Measurements from ENCODE around the gene DOCK6.
A peak's percentile ranks its signal among the peaks of the same experiment; 100 is the strongest.

The DOCK6 gene

DNA sequence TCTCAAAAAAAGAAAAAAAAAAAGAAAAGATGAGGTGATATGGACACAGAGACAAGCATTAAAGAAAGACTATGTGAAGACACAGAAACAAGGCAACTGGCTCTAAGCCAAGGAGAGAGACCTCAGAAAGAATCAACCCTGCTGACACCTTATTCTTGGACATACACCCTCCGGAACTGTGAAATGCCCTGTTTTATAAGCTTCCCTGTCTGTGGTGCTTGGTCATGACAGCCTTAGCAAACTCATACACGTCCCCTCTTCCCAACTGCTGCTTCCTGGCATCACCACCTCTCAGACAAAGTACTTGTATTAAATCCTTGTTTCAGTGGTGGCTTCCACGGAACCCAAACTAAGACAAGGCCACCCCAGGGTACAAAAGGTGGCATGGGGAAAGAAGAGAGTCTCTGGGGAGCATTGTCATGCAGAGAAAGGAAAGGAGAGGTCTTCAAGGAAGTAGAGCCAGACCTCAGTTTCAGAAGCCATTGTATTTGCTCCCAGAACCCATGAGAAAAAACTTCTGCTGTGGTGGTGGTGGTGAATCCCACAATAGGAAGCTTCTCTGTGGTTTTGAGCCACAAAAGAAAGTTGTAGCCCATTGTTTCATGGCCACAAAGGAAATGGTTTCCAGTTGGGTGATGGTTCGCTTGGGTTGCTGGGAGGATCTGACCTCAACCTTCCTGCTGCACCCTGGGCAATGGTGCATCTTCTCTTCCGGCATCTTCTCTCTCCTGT lies 17.3 kb upstream of the DOCK6 start:
- peak; percentile 58 for FAIRE-seq

DNA sequence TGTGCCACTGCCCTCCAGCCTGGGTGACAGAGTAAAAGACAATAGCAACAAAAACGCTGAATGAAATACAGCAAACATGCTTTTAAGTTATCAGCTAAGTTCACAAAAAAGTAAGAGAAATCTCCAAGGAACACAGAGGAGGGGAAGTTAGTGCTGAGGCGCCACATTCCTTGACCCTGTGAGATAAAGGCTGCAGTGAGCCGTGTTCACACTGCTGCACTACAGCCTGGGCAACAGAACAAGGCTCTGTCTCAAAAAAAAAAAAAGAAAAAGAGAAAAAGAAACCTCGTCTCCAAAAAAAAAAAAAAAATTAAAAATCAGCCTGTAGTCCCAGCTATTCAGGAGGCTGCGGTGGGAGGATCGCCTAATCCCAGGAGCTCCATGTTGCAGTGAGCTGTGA lies 16.3 kb upstream of the DOCK6 start:
- no peak for DNase-seq (ENCODE audit: extremely low spot score, insufficient read length, low read depth)
- no peak for FAIRE-seq

More for the DNA sequence above, 17.3 kb upstream of the DOCK6 start:
- DNase-seq (ENCODE audit: extremely low spot score, insufficient read length, low read depth), result no peak

DNA sequence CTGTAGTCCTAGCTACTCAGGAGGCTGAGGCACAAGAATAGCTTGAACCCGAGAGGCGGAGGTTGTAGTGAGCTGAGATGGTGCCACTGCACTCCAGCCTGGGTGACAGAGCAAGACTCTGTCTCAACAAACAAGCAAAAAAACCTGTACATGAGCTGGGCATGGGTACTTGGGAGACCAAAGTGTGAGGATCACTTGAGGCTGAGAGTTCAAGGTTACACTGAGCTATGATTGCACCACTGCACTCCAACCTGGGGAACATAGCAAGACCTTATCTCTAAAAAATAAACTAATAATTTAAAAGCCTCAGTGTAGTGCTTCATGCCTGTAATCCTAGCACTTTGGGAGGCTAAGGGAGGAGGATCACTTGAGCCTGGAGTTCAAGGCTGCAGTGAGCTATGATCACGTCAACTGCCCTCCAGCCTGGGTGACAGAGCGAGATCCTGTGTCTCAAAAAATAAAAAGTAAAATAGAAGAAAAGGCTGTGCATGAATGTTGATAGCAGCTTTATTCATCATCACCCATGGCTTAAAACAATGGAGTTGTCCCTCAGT lies 12.3 kb upstream of the DOCK6 start:
- DNase-seq (ENCODE audit: extremely low spot score, insufficient read length, low read depth) (no peak), FAIRE-seq (no peak)

DNA sequence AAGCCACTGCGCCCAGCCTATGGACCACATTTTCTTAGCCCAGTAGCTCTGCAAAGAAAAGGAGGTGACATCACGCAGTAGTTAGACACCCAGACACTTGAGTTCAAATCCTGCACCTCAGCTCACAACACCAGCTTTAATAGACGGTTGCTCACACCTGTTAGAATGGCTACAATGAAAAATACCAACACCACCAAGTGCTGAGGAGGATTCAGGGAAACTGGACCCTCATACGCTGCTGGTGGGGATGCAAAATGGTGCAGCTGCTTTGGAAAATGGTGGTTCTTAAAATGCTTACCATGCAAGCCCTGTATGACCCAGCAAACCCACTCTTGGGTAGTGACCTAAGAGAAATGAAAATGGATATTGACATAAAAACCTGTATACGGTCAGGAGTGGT lies 11.7 kb upstream of the DOCK6 start:
- FAIRE-seq (no peak), DNase-seq (ENCODE audit: extremely low spot score, insufficient read length, low read depth) (no peak)

DNA sequence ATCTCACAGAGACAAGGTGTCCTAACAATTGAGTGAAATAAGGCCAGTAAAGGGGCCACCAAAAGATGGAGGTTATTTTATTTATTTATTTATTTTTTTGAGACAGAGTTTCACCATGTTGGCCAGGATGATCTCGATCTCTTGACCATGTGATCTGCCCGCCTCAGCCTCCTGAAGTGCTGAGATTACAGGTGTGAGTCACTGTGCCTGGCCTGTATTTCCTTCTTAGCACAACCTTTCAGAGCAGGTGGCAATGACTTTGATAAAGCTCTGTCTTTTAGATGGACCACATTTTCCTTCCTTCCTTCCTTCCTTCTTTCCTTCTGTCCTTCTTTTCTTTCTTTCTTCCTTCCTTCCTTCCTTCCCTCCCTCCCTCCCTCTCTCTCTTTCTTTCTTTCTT lies 11.0 kb upstream of the DOCK6 start:
- DNase-seq (ENCODE audit: extremely low spot score, insufficient read length, low read depth) (no peak), FAIRE-seq (no peak)

DNA sequence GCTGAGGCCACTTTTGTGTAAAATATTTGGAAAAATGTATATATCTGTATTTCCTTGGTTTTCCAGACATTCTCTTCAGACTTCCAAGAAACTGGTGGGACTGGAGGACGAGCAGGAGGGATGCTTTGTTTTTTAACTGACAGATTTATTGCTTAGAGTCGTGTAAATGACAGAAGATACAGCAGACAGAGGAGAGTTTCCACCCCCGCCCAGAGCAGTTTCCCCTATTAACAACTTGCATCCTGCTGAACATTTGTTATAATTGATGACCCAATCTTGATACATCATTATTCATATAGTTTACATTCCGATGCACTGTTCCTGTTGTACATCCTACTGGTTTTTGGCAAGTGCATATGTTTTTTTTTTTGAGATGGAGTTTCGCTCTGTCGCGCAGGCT lies 7.1 kb upstream of the DOCK6 start:
- FAIRE-seq, result no peak

DNA sequence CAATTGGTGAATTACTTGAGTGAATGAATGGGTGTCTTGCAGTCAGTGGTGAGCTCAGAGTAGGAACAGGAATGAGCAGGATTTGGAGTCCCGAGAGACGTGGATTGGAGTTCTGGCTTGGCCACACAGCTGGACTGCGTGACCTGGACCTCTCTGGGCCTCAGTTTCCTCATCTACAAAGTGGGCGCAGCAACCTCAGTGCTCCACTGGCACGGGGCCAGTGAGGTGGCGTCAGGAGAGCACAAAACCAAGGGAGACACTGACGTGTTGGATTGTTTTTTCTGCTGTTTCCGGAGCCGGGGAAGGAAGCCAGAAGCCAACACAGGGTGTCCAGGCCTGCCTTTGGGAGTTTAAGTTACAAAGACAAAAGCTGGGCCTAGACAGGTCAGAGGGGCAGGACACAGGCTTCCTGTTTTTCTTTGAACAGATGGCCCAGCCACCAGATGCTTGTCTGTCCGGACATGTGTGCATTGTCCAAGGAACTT lies 6.5 kb upstream of the DOCK6 start:
- no peak for FAIRE-seq

More for the DNA sequence above, 7.1 kb upstream of the DOCK6 start:
- DNase-seq (ENCODE audit: extremely low spot score, insufficient read length, low read depth), result no peak

DNA sequence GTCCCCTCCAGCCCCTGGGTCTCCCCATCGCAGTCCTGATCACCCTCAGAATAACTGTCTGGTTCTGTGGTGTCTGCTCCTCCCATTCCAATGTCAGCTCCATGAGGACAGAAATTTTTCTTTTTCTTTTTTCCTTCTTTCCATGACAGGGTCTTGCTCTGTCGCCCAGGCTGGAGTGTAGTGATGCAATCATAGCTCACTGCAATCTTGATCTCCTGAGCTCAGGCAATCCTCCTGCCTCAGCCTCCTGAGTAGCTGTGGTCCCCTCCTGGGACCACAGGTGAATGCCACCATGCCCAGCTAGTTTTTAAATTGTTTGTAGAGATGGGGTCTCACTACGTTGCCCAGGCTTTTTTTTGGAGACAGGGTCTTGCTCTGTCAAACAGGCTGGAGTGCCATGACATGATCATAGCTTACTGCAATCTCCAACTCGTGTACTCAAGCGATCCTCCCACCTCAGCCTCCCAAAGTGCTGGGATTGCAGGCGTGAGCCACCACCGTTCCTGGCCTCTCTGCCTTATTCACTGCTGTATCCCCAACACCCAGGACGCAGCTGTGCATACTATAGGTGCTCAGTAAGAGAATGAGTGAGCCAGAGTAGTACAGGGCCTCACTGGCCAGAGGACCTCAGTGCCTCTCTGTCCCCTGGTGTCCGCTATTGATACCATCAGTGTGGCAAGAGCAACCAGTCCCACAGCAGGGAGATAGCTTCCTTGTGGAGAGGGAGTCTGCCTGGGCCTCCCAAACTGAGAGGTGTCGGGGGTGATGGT lies 5.2 kb upstream of the DOCK6 start:
- DNase-seq (ENCODE audit: extremely low spot score, insufficient read length, low read depth), result no peak
- FAIRE-seq, result no peak

More for the DNA sequence above, 6.5 kb upstream of the DOCK6 start:
- no peak for DNase-seq (ENCODE audit: extremely low spot score, insufficient read length, low read depth)

DNA sequence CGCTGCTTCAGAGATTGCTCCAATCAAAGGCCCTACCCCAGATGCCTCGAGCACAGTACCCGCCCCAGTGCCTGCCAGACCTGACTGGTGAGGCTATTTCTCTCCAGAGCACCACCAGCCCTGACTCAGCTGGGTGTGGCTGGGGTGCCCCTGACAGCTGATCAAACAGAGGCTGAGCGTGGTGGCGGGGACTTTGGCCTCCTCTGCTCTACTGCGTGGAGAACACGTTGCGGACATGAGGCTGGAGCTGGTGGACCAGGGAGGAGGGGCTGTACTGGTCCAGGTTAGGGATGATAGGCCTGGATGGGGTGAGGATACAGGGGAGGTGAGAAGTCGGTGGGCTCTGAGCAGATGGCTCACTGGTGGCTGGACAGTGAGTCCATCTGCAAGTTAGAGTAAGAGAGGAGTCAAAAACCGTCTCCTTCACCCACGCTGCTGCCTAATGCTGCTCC lies 3.5 kb upstream of the DOCK6 start:
- FAIRE-seq, result no peak
- no peak for DNase-seq (ENCODE audit: extremely low spot score, insufficient read length, low read depth)

DNA sequence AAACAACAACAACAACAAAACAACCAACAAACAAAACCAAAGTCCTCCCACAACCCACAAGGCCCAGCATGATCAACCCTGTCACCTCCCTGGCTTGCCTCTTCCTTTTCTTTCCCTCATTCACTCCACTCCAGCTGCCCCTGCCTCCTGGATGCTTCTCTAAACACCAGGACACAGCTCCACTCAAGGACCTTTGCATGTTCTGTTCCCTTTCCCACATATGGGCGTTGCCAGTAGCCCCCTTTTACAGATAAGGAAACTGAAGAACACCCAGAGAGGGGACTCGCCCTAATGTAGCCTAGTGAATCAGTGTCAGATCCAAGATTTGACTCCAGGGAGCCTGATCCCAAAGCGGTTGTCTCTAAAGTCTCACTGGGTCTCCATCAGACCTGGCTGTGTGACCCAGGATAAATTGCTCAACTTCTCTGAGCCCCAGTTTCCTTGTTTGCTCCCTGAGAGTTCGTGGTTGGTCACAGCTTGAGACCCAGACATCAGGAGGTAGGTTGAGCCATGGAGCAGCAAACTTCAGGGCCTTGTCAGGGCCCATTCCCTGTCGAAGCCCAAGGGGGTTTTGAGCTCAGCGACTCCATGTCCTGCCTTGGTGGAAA lies 3.0 kb upstream of the DOCK6 start:
- FAIRE-seq (no peak), DNase-seq (ENCODE audit: extremely low spot score, insufficient read length, low read depth) (no peak)

DNA sequence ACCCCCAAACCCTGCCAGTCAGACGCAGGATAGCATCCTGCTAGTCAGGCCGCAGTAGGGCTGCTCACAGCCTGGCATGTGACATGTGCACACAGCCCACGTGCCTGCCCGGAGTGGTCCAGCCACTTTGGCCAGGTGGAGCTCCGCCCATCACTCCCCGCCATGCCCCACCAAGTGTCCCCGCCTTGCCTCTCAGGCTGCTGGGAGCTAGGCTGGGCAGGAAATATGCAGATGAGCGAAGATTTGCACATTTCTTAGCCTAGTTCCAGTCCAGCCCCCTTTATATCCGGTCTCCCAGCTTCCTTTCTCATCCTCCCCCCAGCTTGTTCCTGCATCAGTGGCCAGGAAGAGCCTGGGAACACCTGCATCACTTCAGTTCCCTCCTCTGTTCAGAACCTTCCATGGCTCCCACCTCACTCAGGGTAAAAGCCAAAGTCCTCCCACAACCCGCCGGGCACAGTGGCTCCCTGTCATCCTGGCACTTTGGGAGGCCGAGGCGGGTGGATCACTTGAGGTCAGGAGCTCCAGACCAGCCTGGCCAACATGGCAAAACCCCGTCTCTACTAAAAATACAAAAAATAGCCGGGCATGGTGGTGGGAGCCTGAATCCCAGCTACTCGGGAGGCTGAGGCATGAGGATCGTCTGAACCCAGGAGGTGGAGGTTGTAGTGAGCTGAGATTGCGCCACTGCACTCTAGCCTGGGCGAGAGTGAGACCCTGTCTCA lies 2.3 kb upstream of the DOCK6 start:
- no peak for DNase-seq (ENCODE audit: extremely low spot score, insufficient read length, low read depth)
- FAIRE-seq, result no peak

DNA sequence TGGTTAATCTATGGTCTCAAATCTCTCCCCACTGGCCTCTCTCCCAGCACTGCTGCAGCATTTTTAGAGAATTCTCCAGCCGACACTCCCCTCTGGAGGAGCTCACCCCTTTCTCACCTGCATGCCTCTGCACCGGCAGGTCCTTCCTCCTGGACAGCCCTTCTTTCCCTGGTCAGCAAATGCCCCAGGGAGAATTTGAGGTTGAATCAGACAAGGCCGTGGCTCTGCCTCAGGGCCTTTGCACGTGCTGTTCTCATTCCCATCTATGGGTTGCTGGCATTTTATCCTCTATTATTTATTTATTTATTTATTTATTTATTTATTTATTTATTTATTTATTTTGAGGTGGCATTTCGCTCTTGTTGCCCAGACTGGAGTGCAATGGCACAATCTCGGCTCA lies 1.4 kb upstream of the DOCK6 start:
- no peak for DNase-seq (ENCODE audit: extremely low spot score, insufficient read length, low read depth)
- FAIRE-seq, result no peak

DNA sequence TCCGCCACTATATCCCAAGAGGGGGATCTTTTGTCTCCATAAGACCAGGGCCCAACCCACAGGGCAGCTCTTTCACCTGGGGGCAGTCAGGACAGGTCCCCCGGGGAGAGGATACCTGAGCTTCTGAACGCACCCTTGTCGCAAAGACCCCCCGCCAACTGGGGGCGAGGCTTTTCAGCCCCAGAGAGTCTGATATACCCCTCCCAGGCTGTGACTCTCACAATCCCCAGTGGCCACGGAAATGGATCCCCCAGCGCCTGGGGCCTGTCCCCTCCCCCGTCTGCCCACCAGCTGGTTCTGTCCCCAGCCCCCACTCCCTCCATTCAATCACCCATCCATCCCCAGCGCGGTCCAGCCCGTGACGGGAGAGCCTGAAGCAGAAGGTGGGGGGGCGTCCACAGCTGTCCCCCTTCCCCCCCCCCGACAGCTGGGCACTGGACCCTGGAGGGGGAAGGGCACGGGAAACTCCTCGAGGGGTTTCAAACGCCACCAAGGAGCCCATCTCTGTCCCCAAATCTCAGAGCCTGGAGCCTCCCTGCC lies 823 bp downstream of the DOCK6 start:
- FAIRE-seq (no peak), DNase-seq (ENCODE audit: extremely low spot score, insufficient read length, low read depth) (no peak)

DNA sequence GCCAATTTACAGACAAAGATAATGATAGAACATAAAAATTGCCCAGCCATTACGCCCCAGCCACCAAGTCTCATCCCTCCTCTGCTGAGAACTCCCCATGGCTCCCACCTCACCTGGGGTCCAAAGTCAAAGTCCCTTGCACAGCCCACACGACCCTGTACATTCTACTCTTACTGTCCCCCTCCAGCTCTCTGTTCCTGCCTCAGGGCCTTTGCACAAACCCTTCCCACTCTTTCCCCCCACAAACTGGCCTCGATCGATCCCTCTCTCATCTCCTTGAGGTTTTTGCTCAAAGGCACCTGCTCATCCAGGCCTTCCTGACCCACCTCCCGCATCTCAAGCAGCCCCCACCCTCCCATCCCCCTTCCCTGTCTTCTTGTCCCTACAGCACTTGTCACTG lies 1.3 kb downstream of the DOCK6 start:
- no peak for FAIRE-seq
- DNase-seq (ENCODE audit: extremely low spot score, insufficient read length, low read depth), result no peak

DNA sequence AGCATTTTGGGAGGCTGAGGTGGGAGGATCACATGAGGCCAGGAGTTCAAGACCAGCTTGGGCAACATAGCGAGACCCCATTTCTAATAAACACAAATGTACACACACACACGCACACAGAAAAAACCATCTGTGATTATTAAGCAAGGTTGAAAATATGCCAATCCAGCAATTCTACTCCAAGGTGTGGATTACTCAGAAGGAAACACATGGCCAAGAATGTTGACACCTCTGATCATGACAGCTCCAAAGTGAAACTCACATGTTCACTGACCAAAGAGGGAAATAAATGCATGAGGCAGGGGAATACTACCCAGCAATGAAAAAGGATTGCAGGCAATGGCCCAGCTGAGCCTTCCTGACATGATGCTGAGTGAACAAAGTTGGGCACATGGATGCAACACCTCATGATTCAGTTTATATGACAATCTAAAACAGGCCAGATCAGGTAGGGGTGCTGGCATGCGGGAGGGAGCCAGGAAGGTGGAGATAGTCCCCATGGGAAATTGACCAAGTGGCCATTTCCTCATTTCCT lies 4.4 kb downstream of the DOCK6 start:
- no peak for DNase-seq (ENCODE audit: extremely low spot score, insufficient read length, low read depth)
- no peak for FAIRE-seq

DNA sequence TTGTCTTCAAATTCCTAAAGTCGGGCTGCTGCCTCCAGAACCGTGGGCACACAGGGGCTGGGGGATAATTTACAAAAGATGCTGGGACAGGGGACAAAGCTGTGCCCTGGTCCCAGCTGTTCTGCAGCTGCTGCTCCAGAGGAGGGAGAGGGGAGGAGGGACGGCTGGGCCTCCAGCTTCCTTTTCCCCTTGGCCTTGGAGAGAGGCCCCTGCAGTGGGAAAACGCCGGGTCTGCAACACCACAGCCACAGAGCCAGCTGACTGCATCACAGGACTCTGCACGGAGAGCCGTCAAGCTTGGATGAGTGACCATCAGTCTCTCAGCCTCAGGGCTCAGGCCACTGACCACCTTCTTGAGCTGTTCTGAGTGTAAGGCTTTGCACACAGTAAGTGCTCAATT lies 6.1 kb downstream of the DOCK6 start:
- no peak for FAIRE-seq
- DNase-seq (ENCODE audit: extremely low spot score, insufficient read length, low read depth), result no peak

DNA sequence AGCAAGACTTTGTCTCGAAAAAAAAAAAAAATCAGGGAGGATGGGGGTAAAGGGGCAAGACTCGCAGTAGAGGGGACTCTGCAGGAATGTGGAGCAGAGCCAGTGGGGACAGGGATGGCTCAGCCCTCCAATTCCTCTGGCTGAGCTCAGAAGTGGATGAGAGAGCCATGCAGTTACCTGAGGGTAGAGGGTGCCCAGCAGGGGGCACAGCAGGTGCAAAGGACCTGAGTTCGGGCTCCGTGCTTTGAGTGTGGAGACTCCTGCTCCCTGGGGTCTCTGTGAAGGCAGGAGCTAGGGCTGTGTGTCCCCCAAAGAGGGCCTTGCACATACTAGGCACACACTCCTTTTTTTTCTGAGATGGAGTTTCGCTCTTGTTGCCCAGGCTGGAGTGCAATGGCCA lies 7.7 kb downstream of the DOCK6 start:
- FAIRE-seq, result no peak
- no peak for DNase-seq (ENCODE audit: extremely low spot score, insufficient read length, low read depth)

DNA sequence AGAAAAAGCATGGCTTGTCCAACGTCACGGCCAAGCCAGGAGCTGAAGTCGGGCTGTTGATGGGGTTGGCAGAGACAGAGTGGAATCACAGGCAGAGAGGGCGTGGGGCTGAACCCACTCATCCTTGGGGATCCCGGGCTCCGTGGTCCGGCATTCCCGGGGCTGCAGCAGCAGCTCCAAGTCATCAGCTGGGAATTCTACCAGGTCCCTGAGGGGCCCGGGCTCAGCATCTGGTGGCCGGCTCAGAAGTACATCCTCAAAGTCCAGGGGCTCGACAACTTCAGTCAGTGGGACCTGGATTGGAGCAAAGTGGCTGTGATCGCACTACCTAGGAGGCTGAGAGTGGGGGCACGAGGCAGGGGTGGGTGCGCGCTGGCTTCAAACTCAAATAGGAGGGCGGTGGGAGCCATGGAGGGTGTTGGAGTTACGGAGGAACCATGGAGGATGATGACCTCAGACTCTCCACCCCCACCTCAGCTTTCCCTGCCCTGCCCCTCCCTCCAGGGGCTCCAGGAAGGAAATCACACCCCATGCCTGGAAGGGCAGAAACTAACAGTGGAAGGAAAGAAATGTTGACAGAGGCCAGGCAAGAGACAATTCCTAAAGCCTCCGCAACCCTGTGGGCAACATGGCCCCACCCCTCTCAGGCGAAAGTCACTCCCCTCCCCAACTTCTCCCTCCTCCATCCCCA lies 9.5 kb downstream of the DOCK6 start:
- no peak for FAIRE-seq
- DNase-seq (ENCODE audit: extremely low spot score, insufficient read length, low read depth), result no peak

Data from GM18507 (cell line).